Measurements from ENCODE around the gene KLHL42. TPM values are rescaled to one million over a fixed set of nuclear protein-coding genes. Genes with fewer than 3 reads are reported as not detected.

The KLHL42 gene
- polyA plus RNA-seq, 6 donors from 2014 or later: 4.5 to 10.1 (median 7.6) TPM

- Mint-ChIP-seq H3K36me3 (no peaks in the 10 kb centered on the region), H3K4me1 (no peaks in the 10 kb centered on the region), H3K9me3 (no peaks in the 10 kb centered on the region), H3K27ac (no peak overlapping the region), H3K27me3 (no peaks in the 10 kb centered on the region), H3K4me3 (no peak overlapping the region)
- ATAC-seq (ENCODE audit: low read depth in 2 of 2) (no peak), DNase-seq (no peak)
These were observed 10.8 kb upstream of the KLHL42 start for GRCh38 chr12:27769142-27769673.

- no peak for DNase-seq
- Mint-ChIP-seq H3K9me3 (no peaks in the 10 kb centered on the region), H3K4me3 (no peak overlapping the region), H3K27me3 (no peaks in the 10 kb centered on the region), H3K4me1 (no peaks in the 10 kb centered on the region), H3K36me3 (no peaks in the 10 kb centered on the region), H3K27ac (no peak overlapping the region)
- no peak for ATAC-seq (ENCODE audit: low read depth in 2 of 2)
These were observed 8.3 kb upstream of the KLHL42 start for GRCh38 chr12:27771481-27772327.

- no peaks in the 10 kb centered on the region for H3K4me1 Mint-ChIP-seq
- no peaks in the 10 kb centered on the region for H3K36me3 Mint-ChIP-seq
- no peaks in the 10 kb centered on the region for H3K9me3 Mint-ChIP-seq
- no peak overlapping the region for H3K27ac Mint-ChIP-seq
- DNase-seq (no peak), ATAC-seq (ENCODE audit: low read depth in 2 of 2) (no peak)
- H3K4me3 Mint-ChIP-seq: no peak overlapping the region
- no peaks in the 10 kb centered on the region for H3K27me3 Mint-ChIP-seq
These were observed 7.5 kb upstream of the KLHL42 start for GRCh38 chr12:27772328-27773049.

GRCh38 chr12:27777141-27777540, 2.9 kb upstream of the KLHL42 start:
- peak overlapping the region in 1 of 8 donors; percentile 73 for H3K4me3 Mint-ChIP-seq

GRCh38 chr12:27778206-27778605, 1.8 kb upstream of the KLHL42 start:
- Mint-ChIP-seq H3K36me3 (no peaks in the 10 kb centered on the region), H3K4me1 (peaks cover 12 to 21% (median 20%) of the 10 kb centered on the region in 3 donors), H3K27ac (peak overlapping the region in 1 of 6 donors; percentile 52), H3K9me3 (no peaks in the 10 kb centered on the region), H3K4me3 (peak overlapping the region in 5 of 8 donors; percentile 23 to 94 (median 86)), H3K27me3 (no peaks in the 10 kb centered on the region)
- ATAC-seq (ENCODE audit: low read depth in 2 of 2) (no peak), DNase-seq (no peak)

More at GRCh38 chr12:27777141-27777540, 2.9 kb upstream of the KLHL42 start:
- ATAC-seq (ENCODE audit: low read depth in 2 of 2): no peak
- H3K27me3 Mint-ChIP-seq: no peaks in the 10 kb centered on the region
- peak overlapping the region in 1 of 6 donors; percentile 45 for H3K27ac Mint-ChIP-seq
- H3K36me3 Mint-ChIP-seq: no peaks in the 10 kb centered on the region
- H3K4me1 Mint-ChIP-seq: peaks cover 12 to 20% (median 16%) of the 10 kb centered on the region in 3 donors
- no peaks in the 10 kb centered on the region for H3K9me3 Mint-ChIP-seq
- no peak for DNase-seq

GRCh38 chr12:27779416-27779919, 565 bp upstream of the KLHL42 start:
- Mint-ChIP-seq H3K36me3 (no peaks in the 10 kb centered on the region), H3K4me3 (peak overlapping the region; percentile 84 to 94 (median 88)), H3K27me3 (no peaks in the 10 kb centered on the region), H3K9me3 (no peaks in the 10 kb centered on the region), H3K4me1 (peaks cover 15 to 23% (median 22%) of the 10 kb centered on the region in 3 donors), H3K27ac (peak overlapping the region in 5 of 6 donors; percentile 37 to 80 (median 64))
- peak; percentile 32 to 49 for ATAC-seq (ENCODE audit: low read depth in 2 of 2)
- DNase-seq: no peak

- ATAC-seq (ENCODE audit: low read depth in 2 of 2) (peak; percentile 16 to 17), DNase-seq (no peak)
- Mint-ChIP-seq H3K4me3 (peak overlapping the region; percentile 79 to 92 (median 85)), H3K36me3 (no peaks in the 10 kb centered on the region), H3K27ac (peak overlapping the region in 4 of 6 donors; percentile 43 to 65 (median 54)), H3K4me1 (peaks cover 15 to 34% (median 22%) of the 10 kb centered on the region in 3 donors), H3K27me3 (no peaks in the 10 kb centered on the region), H3K9me3 (no peaks in the 10 kb centered on the region)
These were observed 777 bp downstream of the KLHL42 start for GRCh38 chr12:27780612-27781408.

GRCh38 chr12:27781680-27782079, 1.6 kb downstream of the KLHL42 start:
- H3K4me3 Mint-ChIP-seq: peak overlapping the region; percentile 79 to 92 (median 84)
- ATAC-seq (ENCODE audit: low read depth in 2 of 2): no peak
- no peak for DNase-seq
- H3K36me3 Mint-ChIP-seq: no peaks in the 10 kb centered on the region
- H3K27me3 Mint-ChIP-seq: no peaks in the 10 kb centered on the region
- peaks cover 15 to 37% (median 26%) of the 10 kb centered on the region in 3 donors for H3K4me1 Mint-ChIP-seq
- H3K9me3 Mint-ChIP-seq: no peaks in the 10 kb centered on the region
- no peak overlapping the region for H3K27ac Mint-ChIP-seq

GRCh38 chr12:27782481-27782880, 2.4 kb downstream of the KLHL42 start:
- Mint-ChIP-seq H3K4me3 (peak overlapping the region in 5 of 8 donors; percentile 10 to 79 (median 16)), H3K36me3 (no peaks in the 10 kb centered on the region), H3K9me3 (no peaks in the 10 kb centered on the region), H3K27ac (no peak overlapping the region), H3K4me1 (peaks cover 15 to 37% (median 26%) of the 10 kb centered on the region in 3 donors), H3K27me3 (no peaks in the 10 kb centered on the region)
- no peak for DNase-seq
- ATAC-seq (ENCODE audit: low read depth in 2 of 2): no peak

- DNase-seq (no peak), ATAC-seq (ENCODE audit: low read depth in 2 of 2) (no peak)
- H3K4me1 Mint-ChIP-seq: peaks cover 10 to 27% (median 18%) of the 10 kb centered on the region in 3 donors
- no peaks in the 10 kb centered on the region for H3K9me3 Mint-ChIP-seq
- H3K36me3 Mint-ChIP-seq: peaks cover 0 to 3% of the 10 kb centered on the region in 2 donors
- H3K4me3 Mint-ChIP-seq: no peak overlapping the region
- H3K27ac Mint-ChIP-seq: peak overlapping the region in 1 of 6 donors; percentile 36
- H3K27me3 Mint-ChIP-seq: no peaks in the 10 kb centered on the region
These were observed 6.0 kb downstream of the KLHL42 start for GRCh38 chr12:27785882-27786570.

GRCh38 chr12:27787559-27787958, 7.5 kb downstream of the KLHL42 start:
- ATAC-seq (ENCODE audit: low read depth in 2 of 2): no peak

GRCh38 chr12:27790179-27790578, 10.1 kb downstream of the KLHL42 start:
- ATAC-seq (ENCODE audit: low read depth in 2 of 2): no peak
- Mint-ChIP-seq H3K4me1 (peaks cover 0 to 9% (median 4%) of the 10 kb centered on the region in 3 donors), H3K9me3 (no peaks in the 10 kb centered on the region), H3K4me3 (no peak overlapping the region), H3K27me3 (no peaks in the 10 kb centered on the region), H3K27ac (no peak overlapping the region), H3K36me3 (peaks cover 16 to 20% of the 10 kb centered on the region in 2 donors)
- DNase-seq: no peak

More at GRCh38 chr12:27787559-27787958, 7.5 kb downstream of the KLHL42 start:
- DNase-seq: no peak
- H3K27ac Mint-ChIP-seq: no peak overlapping the region
- H3K4me1 Mint-ChIP-seq: peaks cover 3 to 17% (median 7%) of the 10 kb centered on the region in 3 donors
- H3K9me3 Mint-ChIP-seq: no peaks in the 10 kb centered on the region
- H3K36me3 Mint-ChIP-seq: peaks cover 9 to 15% of the 10 kb centered on the region in 2 donors
- no peaks in the 10 kb centered on the region for H3K27me3 Mint-ChIP-seq
- H3K4me3 Mint-ChIP-seq: no peak overlapping the region

Measured in naive B cell (primary cell).